Hematopoietic multipotent progenitor cell treated with erythropoietin and hydrocortisone succinate and interleukin-3 and kit ligand, for 6 days (in vitro differentiated cells): ENCODE measurements around the gene CAMTA1.

Experiments
- DNase-seq: peaks from one replicate; pipeline ENCODE4 v3.0.0-alpha.2; 2015

CAMTA1 gene

GRCh38 chr1:7174980-7175906 lies 390.0 kb downstream of the CAMTA1 start:
- no peak for DNase-seq

- no peak for DNase-seq
Measured at GRCh38 chr1:7177021-7177420, 391.8 kb downstream of the CAMTA1 start.

GRCh38 chr1:7177438-7178146 lies 392.3 kb downstream of the CAMTA1 start:
- DNase-seq, result no peak

GRCh38 chr1:7178336-7178735 lies 393.1 kb downstream of the CAMTA1 start:
- DNase-seq, result no peak

GRCh38 chr1:7178741-7179140 lies 393.5 kb downstream of the CAMTA1 start:
- no peak for DNase-seq

- no peak for DNase-seq
Measured at GRCh38 chr1:7185721-7186120, 400.5 kb downstream of the CAMTA1 start.

GRCh38 chr1:7186382-7187111 lies 401.3 kb downstream of the CAMTA1 start:
- no peak for DNase-seq

GRCh38 chr1:7187112-7187493 lies 401.8 kb downstream of the CAMTA1 start:
- DNase-seq, result no peak

GRCh38 chr1:7190261-7190660 lies 405.0 kb downstream of the CAMTA1 start:
- no peak for DNase-seq

- no peak for DNase-seq
Measured at GRCh38 chr1:7192453-7192852, 407.2 kb downstream of the CAMTA1 start.

- DNase-seq, result no peak
Measured at GRCh38 chr1:7196036-7196911, 411.0 kb downstream of the CAMTA1 start.

GRCh38 chr1:7198664-7199063 lies 413.4 kb downstream of the CAMTA1 start:
- no peak for DNase-seq

GRCh38 chr1:7199077-7199779 lies 414.0 kb downstream of the CAMTA1 start:
- DNase-seq, result no peak

- DNase-seq, result peak; percentile 76
Measured at GRCh38 chr1:7207875-7208646, 422.8 kb downstream of the CAMTA1 start.

GRCh38 chr1:7208647-7209180 lies 423.5 kb downstream of the CAMTA1 start:
- DNase-seq, result no peak

GRCh38 chr1:7209336-7209735 lies 424.1 kb downstream of the CAMTA1 start:
- no peak for DNase-seq

- peak; percentile 69 for DNase-seq
Measured at GRCh38 chr1:7218210-7218832, 433.1 kb downstream of the CAMTA1 start.

GRCh38 chr1:7219031-7219430 lies 433.8 kb downstream of the CAMTA1 start:
- no peak for DNase-seq

GRCh38 chr1:7220007-7220406 lies 434.8 kb downstream of the CAMTA1 start:
- no peak for DNase-seq

- DNase-seq, result no peak
Measured at GRCh38 chr1:7220712-7221252, 435.5 kb downstream of the CAMTA1 start.
